ENCODE measurements around the gene FBLL1. TPM values are rescaled to one million over a fixed set of nuclear protein-coding genes. Genes with fewer than 3 reads are reported as not detected.
A peak's percentile ranks its signal among the peaks of the same experiment; 100 is the strongest.

Gene FBLL1
- total RNA-seq, 2 donors from 2014 or later: 0.60 to 1.1 TPM

- H3K9me3 ChIP-seq (ENCODE audit: control insufficient read depth, low read length): no peaks in the 10 kb centered on the region
- 85% methylated on average over 2 of the region's 2 CpGs; no CpG with 5 or more reads in 1 of the 2 experiments for WGBS, 2 experiments (ENCODE audit: insufficient coverage in 1 of 2, insufficient read length in 1 of 2)
Observed at GRCh38 chr5:168525856-168526255, 3.2 kb upstream of the FBLL1 start.

GRCh38 chr5:168527756-168528295 lies 1.3 kb upstream of the FBLL1 start:
- Mint-ChIP-seq H3K9me3 (peaks cover 2% of the 10 kb centered on the region), H3K4me3 (no peak overlapping the region), H3K27me3 (ENCODE audit: insufficient read depth) (peaks cover 37% of the 10 kb centered on the region), H3K4me1 (no peaks in the 10 kb centered on the region), H3K36me3 (ENCODE audit: low read depth) (peaks cover 7% of the 10 kb centered on the region), H3K27ac (no peak overlapping the region)
- Histone ChIP-seq H3K9me3 (ENCODE audit: control insufficient read depth, low read length) (no peaks in the 10 kb centered on the region), H3K9ac (ENCODE audit: extremely low read depth, low read length, poor library complexity, severe bottlenecking) (no peak overlapping the region), H3K36me3 (ENCODE audit: control insufficient read depth, insufficient read depth, low read length) (no peaks in the 10 kb centered on the region), H3K27ac (ENCODE audit: low read depth, low read length) (no peak overlapping the region), H3K4me1 (ENCODE audit: control insufficient read depth, insufficient read depth, low read length) (no peaks in the 10 kb centered on the region), H3K27me3 (ENCODE audit: control insufficient read depth, insufficient read depth, low read length, poor library complexity, severe bottlenecking) (peaks cover 41% of the 10 kb centered on the region), H3K4me3 (ENCODE audit: low read length) (no peak overlapping the region)
- no peak for DNase-seq
- no peak for TF ChIP-seq CTCF (conservative IDR thresholded peaks at IDR 0.05)
- 78 to 79% methylated on average over 4 of the region's 4 CpGs for WGBS, 2 experiments (ENCODE audit: insufficient coverage in 1 of 2, insufficient read length in 1 of 2)

More at GRCh38 chr5:168525856-168526255, 3.2 kb upstream of the FBLL1 start:
- Histone ChIP-seq H3K4me1 (ENCODE audit: control insufficient read depth, insufficient read depth, low read length) (no peaks in the 10 kb centered on the region), H3K27ac (ENCODE audit: low read depth, low read length) (no peak overlapping the region), H3K27me3 (ENCODE audit: control insufficient read depth, insufficient read depth, low read length, poor library complexity, severe bottlenecking) (peaks cover 34% of the 10 kb centered on the region), H3K4me3 (ENCODE audit: low read length) (no peak overlapping the region), H3K9ac (ENCODE audit: extremely low read depth, low read length, poor library complexity, severe bottlenecking) (no peak overlapping the region), H3K36me3 (ENCODE audit: control insufficient read depth, insufficient read depth, low read length) (peaks cover 4% of the 10 kb centered on the region)
- Mint-ChIP-seq H3K27me3 (ENCODE audit: insufficient read depth) (peaks cover 28% of the 10 kb centered on the region), H3K27ac (no peak overlapping the region), H3K9me3 (peaks cover 2% of the 10 kb centered on the region), H3K36me3 (ENCODE audit: low read depth) (peaks cover 9% of the 10 kb centered on the region), H3K4me1 (no peaks in the 10 kb centered on the region), H3K4me3 (no peak overlapping the region)
- TF ChIP-seq CTCF (conservative IDR thresholded peaks at IDR 0.05): no peak
- DNase-seq: no peak

- H3K27me3 Mint-ChIP-seq (ENCODE audit: insufficient read depth): peaks cover 37% of the 10 kb centered on the region
Observed at GRCh38 chr5:168529374-168530234, 499 bp downstream of the FBLL1 start.

More at GRCh38 chr5:168529374-168530234, 499 bp downstream of the FBLL1 start:
- Mint-ChIP-seq H3K4me3 (peak overlapping the region; percentile 57), H3K9me3 (peaks cover 2% of the 10 kb centered on the region), H3K27ac (no peak overlapping the region), H3K4me1 (no peaks in the 10 kb centered on the region), H3K36me3 (ENCODE audit: low read depth) (no peaks in the 10 kb centered on the region)
- H3K27ac ChIP-seq (ENCODE audit: low read depth, low read length): no peak overlapping the region
- peaks cover 41% of the 10 kb centered on the region for H3K27me3 ChIP-seq (ENCODE audit: control insufficient read depth, insufficient read depth, low read length, poor library complexity, severe bottlenecking)
- DNase-seq: peak; percentile 69
- H3K4me1 ChIP-seq (ENCODE audit: control insufficient read depth, insufficient read depth, low read length): no peaks in the 10 kb centered on the region
- no peaks in the 10 kb centered on the region for H3K36me3 ChIP-seq (ENCODE audit: control insufficient read depth, insufficient read depth, low read length)
- H3K9ac ChIP-seq (ENCODE audit: extremely low read depth, low read length, poor library complexity, severe bottlenecking): no peak overlapping the region
- 25 to 65% methylated on average over 48 to 125 of the region's 125 CpGs for WGBS, 2 experiments (ENCODE audit: insufficient coverage in 1 of 2, insufficient read length in 1 of 2)
- H3K9me3 ChIP-seq (ENCODE audit: control insufficient read depth, low read length): no peaks in the 10 kb centered on the region
- TF ChIP-seq CTCF (conservative IDR thresholded peaks at IDR 0.05): no peak
- H3K4me3 ChIP-seq (ENCODE audit: low read length): no peak overlapping the region
